ENCODE results near the gene CDC42EP1.
"Not testable (repeated sequence)": the region's sequence is repeated elsewhere in the genome, so short reads cannot be mapped to it uniquely, and the experiment has no call there.

CDC42EP1 gene, protein sequence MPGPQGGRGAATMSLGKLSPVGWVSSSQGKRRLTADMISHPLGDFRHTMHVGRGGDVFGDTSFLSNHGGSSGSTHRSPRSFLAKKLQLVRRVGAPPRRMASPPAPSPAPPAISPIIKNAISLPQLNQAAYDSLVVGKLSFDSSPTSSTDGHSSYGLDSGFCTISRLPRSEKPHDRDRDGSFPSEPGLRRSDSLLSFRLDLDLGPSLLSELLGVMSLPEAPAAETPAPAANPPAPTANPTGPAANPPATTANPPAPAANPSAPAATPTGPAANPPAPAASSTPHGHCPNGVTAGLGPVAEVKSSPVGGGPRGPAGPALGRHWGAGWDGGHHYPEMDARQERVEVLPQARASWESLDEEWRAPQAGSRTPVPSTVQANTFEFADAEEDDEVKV

DNA sequence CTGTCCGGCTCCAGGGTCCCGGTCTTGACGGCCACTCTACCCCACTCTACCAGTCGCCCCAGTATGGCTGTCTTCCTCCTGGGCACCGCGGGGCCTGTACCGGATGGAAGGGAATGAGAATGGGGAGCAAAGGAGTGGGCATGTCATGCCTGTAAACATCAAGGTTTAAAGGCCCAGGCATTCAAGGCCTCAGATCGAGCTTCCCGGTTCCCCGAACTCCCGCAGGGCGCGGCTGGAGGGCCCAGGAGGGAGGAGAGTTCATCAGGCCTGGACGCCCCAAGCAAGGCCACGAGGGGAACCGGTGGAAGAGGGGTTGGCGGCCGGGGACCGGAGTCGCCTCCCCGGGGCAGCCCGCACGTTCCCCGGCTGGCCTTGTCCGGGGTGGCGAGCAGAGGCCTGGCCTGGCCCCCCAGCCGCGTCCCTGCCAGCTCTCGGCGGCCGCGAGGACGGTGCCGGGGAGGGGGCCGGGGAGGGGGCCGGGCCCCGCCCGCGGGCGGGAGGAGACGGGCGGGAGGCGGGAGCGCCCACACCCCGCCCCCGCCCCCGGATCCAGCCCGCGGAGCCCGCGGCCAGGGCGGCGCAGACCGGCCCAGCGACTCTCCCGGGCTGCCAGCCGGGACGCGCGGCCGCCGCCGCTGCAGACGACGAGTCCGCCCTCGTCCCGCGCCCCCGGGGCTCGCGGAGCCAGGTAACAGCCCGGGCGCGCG lies at the start of gene CDC42EP1:
CDC42EP1 (plus strand) TSS at position 580 of the 707 bp plus-strand sequence. CDS start 5,870 bp downstream, outside the sequence.
- peak; percentile 71 for DNase-seq (ENCODE audit: low spot score)

DNA sequence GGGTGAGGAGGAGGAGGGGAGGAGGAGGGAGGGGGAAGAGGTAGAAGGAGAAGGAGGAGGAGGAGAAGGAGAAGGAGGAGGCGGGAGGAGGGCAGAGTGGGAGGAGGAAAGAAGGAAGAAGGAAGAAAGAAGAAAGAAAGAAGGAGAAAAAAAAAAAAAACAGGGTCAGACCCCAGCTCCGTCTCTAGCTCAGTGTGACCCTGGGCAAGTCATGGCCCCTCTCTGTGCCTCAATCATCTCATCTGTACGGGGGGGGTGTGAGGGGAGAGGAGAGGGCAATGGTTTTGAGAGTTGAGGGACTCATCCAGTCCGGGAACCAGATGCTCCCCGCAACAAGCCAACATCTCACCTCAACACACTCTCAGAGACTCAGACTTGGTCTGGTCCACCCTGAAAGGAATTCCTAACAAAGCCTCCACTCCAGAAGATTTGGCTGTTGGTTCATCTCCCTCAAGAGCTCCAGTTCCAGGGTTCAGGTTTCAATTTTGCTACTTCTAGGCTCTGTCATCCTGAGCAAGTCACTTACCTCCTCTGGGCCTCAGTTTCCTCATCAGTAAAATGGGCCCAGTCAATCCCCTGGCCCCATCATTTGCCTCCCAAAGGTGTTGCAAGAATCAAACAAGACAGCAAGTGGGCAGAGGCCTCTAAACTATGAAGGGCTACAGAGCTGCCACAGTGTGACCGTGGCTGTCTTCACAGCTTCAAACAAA lies 48.7 kb upstream of the CDC42EP1 start:
- no peak for DNase-seq (ENCODE audit: low spot score)

DNA sequence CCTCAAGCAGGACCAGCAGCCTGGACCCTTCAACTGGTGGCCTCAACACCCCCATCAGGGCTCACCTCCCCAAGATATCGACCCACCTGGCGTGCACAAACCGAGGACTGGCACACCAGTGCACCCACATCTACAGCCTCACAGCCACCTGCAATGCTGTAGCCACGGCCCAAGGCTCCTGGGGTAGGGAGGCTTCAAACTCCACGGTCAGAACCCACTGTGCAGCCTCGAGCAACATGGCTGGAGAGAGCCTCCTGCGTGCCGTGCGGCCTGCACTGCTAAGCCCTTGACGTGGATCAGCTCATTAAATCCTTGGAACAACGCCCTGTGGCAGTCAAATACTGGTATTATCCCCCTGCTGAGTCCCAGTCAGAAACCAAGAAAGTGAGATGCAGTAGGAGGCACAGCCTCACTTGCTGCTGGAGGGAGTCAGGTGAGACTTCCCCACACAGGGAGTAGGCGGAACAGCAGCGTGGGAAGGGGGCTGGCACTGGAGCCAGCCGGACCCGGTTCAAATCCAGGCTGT lies 45.7 kb upstream of the CDC42EP1 start:
- peak; percentile 47 for DNase-seq (ENCODE audit: low spot score)

GRCh38 chr22:37515901-37516300 lies 44.4 kb upstream of the CDC42EP1 start:
- no peak for DNase-seq (ENCODE audit: low spot score)

DNA sequence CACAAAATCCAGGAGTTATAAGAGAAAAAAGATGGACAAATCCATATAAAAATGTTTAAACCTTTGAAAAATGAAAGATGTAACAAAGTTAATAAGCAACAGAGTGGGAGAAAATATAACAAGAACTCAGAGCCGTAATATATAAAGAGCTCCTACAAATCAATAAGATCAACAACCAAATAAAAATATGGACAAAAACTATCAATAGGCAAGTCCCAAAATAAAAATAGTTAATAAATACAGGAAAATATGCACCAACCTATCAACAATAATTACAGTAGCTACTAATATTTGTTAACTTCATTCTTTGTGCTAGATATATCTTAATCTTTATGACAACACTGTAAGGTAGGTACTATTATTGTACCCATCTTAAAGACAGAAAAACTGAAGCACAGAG lies 43.8 kb upstream of the CDC42EP1 start:
- DNase-seq (ENCODE audit: low spot score) = no peak

DNA sequence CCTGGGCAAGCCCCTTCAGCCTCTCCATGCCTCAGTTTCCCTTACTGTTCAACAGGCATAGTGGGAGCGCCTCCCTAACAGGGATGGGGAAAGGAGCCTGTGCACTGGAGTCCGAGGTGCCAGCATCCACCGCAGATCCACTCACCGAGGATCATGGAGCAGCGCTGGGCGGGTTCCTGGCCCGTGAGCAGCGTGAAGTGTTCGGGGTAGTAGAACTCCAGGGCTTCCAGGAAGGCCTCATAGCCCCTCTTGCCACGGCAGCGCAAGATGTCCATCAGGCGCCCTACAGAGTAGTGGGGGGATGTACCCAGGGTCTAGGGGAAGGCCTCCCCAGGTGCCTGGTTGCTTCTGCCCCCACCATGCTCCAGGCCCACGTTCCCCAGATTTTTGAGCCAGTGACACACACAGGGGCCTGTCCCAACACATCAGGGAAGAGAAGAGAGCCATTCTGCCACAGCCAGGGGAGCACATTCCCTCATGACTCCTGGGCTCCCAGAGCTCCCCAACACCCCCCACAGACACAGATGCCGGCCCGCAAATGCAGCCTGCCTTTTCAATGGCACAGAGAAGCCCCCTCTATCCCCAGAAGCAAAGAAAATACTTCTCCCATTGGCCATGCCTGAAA lies 42.3 kb upstream of the CDC42EP1 start:
- peak; percentile 45 for DNase-seq (ENCODE audit: low spot score)

DNA sequence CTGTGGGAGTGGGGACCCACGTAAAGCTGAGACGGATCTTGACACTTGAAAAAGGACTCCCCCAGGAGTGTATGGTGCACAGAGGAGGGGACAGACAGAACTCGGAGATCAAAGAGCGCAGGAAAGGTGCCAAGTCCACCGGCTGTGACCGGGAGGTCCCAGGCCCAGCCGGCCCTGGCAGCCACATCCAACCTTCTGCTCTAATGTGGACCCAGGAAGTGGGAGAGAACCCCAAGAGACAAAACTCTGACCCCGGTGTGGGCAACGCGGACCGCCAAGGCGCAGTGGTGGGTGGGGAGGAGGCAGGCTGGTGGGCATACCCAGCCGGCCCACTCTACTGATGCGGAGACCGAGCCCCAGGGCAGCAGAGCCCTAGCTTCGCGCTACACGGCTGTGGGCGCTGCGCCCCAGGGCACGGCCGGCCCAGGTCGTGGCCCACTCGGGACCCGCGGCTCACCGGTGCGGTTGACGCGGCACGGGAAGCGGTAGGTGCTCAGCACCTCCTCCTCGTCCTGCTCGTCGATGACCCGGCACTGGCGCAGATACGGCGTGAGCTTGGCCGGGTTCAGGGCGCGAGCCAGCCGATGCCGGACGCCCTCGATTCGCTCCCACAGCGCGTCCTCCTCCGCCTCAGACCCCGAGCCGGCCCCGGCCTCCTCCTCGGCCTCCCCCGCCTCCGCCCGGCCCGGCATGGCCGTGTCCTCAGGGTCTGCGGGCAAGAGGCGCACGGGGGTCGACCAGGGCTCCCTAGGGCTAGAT lies 41.6 kb upstream of the CDC42EP1 start:
- no peak for DNase-seq (ENCODE audit: low spot score)

- peak; percentile 66 for DNase-seq (ENCODE audit: low spot score)
These were observed 40.7 kb upstream of the CDC42EP1 start, which contains the start of gene CARD10 for GRCh38 chr22:37519268-37520195. Gene CARD10 (minus strand): TSS chr22:37519415. CDS start chr22:37519200, 215 bp downstream.

GRCh38 chr22:37520776-37521191 lies 39.5 kb upstream of the CDC42EP1 start:
- no peak for DNase-seq (ENCODE audit: low spot score)

GRCh38 chr22:37521236-37521739 lies 39.0 kb upstream of the CDC42EP1 start:
- DNase-seq (ENCODE audit: low spot score) = no peak

DNA sequence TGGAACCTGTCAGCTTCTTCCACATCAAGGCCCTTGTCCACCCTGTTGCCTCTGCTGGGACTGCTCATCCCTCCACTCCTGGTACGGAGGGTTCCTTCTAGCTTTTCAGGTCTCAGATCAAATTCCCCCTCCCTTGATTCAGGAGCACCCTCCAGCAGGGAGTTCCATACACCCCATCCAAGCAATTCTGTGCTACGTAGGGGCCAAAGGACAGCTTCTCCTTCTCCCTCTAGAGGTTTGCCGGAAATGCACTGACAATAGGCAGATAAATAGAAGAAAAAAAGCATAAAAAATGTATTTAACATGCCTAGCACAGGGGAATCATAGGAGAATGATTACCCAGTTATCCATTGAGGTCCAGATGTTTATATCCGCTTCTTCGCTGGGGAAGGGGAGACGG lies 37.8 kb upstream of the CDC42EP1 start:
- DNase-seq (ENCODE audit: low spot score) = no peak

GRCh38 chr22:37525073-37525745 lies 35.1 kb upstream of the CDC42EP1 start:
- DNase-seq (ENCODE audit: low spot score) = no peak

GRCh38 chr22:37525746-37526350 lies 34.4 kb upstream of the CDC42EP1 start:
- no peak for DNase-seq (ENCODE audit: low spot score)

DNA sequence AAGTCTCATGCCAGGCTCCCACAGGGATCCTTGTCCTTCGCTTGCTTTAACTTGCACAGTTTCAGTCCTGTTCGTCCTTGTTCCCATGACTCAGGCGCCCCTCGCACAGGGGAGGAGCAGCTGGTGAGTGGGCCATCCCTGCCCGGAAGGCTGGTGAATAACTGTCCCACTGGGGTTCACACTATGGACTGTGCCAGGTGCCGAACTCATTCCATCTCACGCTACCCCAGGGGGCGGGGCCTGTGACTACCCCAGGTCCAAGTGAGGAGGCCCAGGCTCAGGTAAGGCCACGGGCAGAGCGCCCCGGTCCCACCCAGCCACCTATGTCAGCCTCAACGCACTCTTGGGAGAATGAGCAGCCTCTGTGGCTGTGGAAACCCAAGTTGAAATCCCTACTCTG lies 33.9 kb upstream of the CDC42EP1 start:
- no peak for DNase-seq (ENCODE audit: low spot score)

DNA sequence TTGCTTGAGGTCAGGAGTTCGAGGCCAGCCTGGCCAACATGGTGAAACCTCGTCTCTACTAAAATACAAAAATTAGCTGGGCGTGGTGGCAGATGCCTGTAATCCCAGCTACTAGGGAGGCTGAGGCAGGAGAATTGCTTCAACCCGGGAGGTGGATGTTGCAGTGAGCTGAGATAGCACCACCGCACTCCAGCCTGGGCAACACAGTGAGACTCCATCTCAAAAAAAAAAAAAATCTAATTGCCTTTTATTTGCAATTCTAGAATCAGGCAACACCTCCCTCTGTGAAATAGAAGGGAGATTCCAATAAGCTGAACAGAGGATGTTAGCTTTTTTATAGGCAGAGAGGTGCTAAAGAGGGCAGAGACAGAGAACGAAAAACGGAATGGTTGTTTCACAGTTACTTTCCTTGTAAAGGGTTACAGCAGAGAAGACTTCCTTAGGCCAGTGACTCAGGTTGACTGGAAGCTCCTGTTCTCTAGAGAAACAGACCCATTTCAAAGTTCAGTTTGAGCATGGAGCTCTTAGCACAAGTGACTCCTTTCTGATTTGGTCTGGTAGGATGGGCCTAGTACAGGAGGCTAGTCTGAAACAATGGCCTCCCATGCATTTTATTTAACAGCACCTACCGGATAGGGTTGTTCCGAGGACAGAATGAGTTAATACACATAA lies 33.1 kb upstream of the CDC42EP1 start:
- not testable (repeated sequence) for DNase-seq (ENCODE audit: low spot score)

GRCh38 chr22:37527952-37528351 lies 32.3 kb upstream of the CDC42EP1 start:
- not testable (repeated sequence) for DNase-seq (ENCODE audit: low spot score)

DNA sequence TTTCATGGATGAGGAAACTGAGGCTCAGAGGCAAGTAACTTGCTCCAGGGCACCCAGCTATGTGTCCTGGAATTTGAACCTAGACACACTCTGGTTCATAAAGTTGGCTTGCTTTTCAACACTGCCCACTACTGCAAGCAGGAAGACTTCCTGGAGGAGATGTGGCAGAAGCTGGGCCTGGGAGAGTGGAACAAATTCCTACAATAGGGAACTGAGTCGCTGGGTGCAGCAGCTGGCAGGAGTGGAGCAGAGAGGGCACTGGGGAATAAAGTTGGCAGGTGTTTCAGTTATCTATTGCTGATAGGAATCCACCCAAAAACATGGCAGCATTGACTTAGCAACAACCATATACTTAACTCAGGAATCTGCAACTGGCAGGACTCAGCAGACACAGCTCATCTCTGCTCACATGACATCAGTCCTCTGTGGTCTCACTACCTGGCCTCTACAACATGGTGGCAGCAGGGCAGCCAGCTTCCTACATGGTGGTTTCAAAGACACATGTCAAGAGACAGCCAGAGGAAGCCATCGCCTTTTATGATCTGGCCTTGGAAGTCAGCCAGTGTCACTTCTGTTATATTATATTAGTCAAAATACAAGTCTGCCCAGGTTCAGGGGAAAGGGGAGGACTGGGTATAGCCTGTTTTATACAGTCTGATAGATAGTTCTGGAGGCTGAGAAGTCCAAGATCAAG lies 30.5 kb upstream of the CDC42EP1 start:
- DNase-seq (ENCODE audit: low spot score) = no peak

GRCh38 chr22:37533995-37534394 lies 26.3 kb upstream of the CDC42EP1 start:
- no peak for DNase-seq (ENCODE audit: low spot score)
